GM13976 (cell line): Measurements from ENCODE around the gene BCL3.
A peak's percentile ranks its signal among the peaks of the same experiment; 100 is the strongest.

Experiments
- DNase-seq: peaks from one replicate; pipeline ENCODE4 v3.0.0; 2012; ENCODE audit warnings: low spot score
- CTCF ChIP-seq: IDR thresholded peaks from 2 replicates; pipeline ENCODE4 v1.5.1; 2012; ENCODE audit warnings: borderline replicate concordance, mild to moderate bottlenecking; ENCODE audit not compliant: insufficient read depth; ENCODE audit errors: extremely low read depth, missing control alignments, control extremely low read depth
- in situ Hi-C: fragments of 300-500 bp; cut with MboI; formaldehyde crosslinking; loops from one replicate; pipeline ENCODE4 v1.12.0; 2022; ENCODE audit warnings: low sequenced_read_pairs, mixed read lengths, inconsistent platforms; ENCODE audit not compliant: unreplicated experiment

BCL3 gene

GRCh38 chr19:44722131-44723121 is 26.1 kb upstream of the BCL3 start:
- no peak for TF ChIP-seq CTCF

GRCh38 chr19:44723299-44723951 is 25.1 kb upstream of the BCL3 start:
- in situ Hi-C loops: no loop called here
- DNase-seq: peak; percentile 69
- no peak for TF ChIP-seq CTCF

More at GRCh38 chr19:44722131-44723121, 26.1 kb upstream of the BCL3 start:
- in situ Hi-C loops: no loop called here
- peak; percentile 68 for DNase-seq

GRCh38 chr19:44723952-44724319 is 24.6 kb upstream of the BCL3 start:
- peak; percentile 93 for TF ChIP-seq CTCF
- peak; percentile 86 for DNase-seq
- in situ Hi-C loops: no loop called here

- in situ Hi-C loops: no loop called here
- TF ChIP-seq CTCF: no peak
- no peak for DNase-seq
Measured at GRCh38 chr19:44725251-44725650, 23.3 kb upstream of the BCL3 start.

GRCh38 chr19:44725684-44726083 is 22.8 kb upstream of the BCL3 start:
- no peak for DNase-seq
- TF ChIP-seq CTCF: no peak
- in situ Hi-C loops: no loop called here

GRCh38 chr19:44726465-44726864 is 22.0 kb upstream of the BCL3 start:
- TF ChIP-seq CTCF: no peak
- in situ Hi-C loops: no loop called here

More at GRCh38 chr19:44726465-44726864, 22.0 kb upstream of the BCL3 start:
- DNase-seq: no peak
